ENCODE measurements around the gene SLC38A9.
A peak's percentile ranks its signal among the peaks of the same experiment; 100 is the strongest.

Gene SLC38A9

DNA sequence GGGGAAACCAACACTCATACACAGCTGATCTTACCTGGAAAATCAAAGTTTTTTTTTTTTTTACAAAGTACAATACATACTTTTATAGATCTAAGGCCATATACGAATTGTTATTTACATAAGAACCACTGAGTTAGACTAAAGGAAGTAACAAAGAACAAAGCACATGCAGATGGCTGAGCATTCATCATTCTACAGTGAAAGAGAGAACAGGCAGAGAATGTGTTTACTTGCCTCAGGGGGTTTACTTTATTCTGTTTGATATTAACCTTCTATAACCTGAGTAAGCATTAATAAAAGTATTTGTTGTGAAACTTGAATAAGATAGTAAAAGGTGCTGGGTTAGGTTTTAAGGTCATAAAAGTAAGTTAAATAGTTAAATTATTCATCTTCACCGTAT, 54.7 kb downstream of the SLC38A9 start:
- FAIRE-seq (no peak), DNase-seq (ENCODE audit: low spot score) (no peak)

GRCh38 chr5:55650386-55650785, 61.7 kb downstream of the SLC38A9 start:
- DNase-seq (ENCODE audit: low spot score) (no peak), FAIRE-seq (no peak)

- FAIRE-seq (no peak), DNase-seq (ENCODE audit: low spot score) (no peak)
Measured at GRCh38 chr5:55649963-55650362, 62.2 kb downstream of the SLC38A9 start.

DNA sequence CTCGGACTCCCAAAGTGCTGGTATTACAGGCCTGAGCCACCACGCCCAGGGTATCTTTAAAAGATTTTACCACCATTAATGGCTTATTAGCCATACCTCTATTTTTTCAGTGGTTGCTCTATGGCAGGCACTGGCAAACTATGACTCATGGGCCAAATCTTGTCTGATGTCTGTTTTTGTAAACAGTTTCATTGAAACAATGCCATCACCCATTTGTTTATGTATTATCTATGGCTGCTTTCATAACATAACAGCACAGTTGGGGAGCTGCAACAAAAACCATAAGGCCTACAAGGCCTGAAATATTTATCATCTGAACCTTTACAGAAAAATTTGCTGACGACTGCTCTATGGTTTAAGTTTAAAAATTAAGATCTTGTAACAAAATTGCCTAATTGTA, 66.8 kb downstream of the SLC38A9 start:
- FAIRE-seq (no peak), DNase-seq (ENCODE audit: low spot score) (no peak)

GRCh38 chr5:55638455-55638854, 73.7 kb downstream of the SLC38A9 start:
- no peak for FAIRE-seq
- no peak for DNase-seq (ENCODE audit: low spot score)

DNA sequence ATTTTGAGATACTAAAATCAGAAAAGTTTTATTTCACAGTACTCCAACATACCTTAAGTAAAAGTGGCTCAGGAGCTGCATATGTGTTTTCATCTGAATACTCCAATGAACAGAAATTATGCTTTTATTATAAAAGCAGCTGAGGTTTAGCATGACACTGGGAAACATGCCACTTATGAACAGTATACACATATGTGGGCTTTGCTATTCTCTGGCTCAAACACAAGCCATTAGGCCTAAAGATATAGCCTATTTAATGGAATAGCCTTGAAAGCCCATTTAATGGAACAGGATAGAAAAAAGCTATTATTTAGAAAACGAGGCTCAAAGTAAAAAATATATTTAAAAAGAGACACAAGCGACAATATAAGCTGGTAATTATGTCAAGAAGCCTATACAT, 74.1 kb downstream of the SLC38A9 start:
- no peak for FAIRE-seq

DNA sequence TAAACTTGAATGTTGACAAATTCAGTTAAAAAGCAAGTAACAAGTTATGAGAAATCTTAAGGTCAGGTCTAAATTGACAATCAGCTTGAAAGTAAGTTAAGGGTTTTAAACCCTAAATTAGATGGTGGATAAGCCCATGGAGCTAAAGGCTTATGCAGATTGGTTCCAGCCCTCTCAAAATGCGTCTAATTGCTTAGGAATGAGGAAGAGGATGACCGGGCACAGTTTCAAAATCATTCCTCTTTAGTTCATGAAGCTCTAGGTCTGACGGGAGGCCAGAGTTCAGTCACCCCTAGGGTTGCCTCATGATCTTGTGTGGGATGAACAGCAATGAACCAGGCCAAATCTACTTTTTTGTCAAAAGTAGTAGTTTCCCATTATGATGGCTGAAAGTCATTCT, 75.4 kb downstream of the SLC38A9 start:
- DNase-seq (ENCODE audit: low spot score) (no peak), FAIRE-seq (no peak)

More for the DNA sequence above, 74.1 kb downstream of the SLC38A9 start:
- DNase-seq (ENCODE audit: low spot score) = no peak

- no peak for DNase-seq (ENCODE audit: low spot score)
- FAIRE-seq = no peak
Measured at GRCh38 chr5:55636177-55636576, 75.9 kb downstream of the SLC38A9 start.

DNA sequence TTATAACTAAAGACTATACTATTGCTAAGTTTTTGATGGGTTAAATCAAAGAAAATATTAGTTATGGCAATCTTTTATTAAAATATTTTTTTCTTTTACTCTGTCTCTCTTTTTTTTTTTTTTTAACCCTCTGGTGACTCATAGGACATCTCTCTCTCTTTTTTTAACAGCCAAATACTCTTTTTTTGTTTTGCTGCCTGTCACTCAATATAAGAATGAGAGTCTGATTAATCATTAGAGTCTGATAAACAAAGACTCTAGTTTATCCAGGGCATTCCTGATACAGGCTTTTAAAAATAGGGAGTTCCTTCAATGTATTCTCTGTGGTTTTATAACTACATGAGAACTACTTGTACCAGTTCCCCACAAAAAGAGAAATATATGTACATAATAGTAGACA, 77.3 kb downstream of the SLC38A9 start:
- DNase-seq (ENCODE audit: low spot score) (no peak), FAIRE-seq (no peak)

DNA sequence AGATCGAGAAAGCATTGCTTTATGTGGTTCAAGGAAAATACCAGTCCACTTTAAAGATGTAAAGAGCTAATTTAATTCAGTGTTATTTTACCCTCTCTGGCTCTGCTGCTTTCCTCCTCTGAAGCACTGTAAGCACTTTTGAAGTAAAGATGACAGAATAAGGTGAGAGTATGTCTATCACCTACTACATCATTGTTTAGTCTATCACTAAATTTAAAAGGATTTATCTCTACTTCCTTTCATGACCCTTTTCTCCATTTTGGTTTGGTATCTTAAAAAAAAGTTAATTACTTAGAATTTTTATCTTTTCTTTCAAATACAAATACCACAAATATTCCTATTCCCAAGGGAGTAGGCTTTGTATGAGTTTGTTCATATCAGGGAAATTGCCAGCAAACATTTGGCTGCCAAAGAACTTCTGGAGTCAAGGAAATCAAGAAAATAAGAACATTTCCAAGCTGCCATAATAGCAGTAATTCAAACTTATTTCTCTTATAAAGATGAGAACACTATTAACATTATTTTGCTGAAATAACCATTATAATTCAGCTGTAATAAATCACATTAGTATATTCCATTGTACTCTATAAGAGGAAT, 77.8 kb downstream of the SLC38A9 start:
- no peak for FAIRE-seq
- DNase-seq (ENCODE audit: low spot score) = no peak

DNA sequence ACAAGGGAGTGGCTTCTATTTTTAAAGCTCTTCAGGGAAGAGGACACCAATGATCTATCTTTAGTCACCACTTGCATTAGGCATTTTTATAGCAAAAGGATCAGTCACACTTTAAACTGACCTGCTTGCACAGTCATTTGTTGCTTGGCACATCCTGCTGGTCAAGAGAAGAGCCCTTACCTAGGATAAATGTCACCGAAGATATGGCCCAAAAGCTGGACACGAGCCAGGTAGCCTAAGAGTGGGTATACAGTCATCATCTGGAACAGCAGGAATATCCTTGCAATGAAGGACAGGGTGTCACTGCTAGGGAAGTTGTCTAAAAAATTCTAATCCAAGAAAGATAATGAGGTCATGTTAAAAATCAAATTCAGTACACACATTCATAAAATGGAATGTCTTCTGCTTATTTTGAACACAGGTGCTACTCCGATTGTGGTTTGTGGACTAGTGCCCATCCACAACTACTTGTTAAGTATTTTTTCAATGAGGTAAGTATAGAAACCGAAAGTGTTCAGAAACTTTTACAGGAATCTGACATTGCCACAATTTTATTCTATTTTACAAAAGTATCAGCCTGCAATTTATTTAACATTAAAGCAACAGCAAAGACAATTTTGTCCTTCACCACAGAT, 78.4 kb downstream of the SLC38A9 start:
- FAIRE-seq (no peak), DNase-seq (ENCODE audit: low spot score) (peak; percentile 56)

DNA sequence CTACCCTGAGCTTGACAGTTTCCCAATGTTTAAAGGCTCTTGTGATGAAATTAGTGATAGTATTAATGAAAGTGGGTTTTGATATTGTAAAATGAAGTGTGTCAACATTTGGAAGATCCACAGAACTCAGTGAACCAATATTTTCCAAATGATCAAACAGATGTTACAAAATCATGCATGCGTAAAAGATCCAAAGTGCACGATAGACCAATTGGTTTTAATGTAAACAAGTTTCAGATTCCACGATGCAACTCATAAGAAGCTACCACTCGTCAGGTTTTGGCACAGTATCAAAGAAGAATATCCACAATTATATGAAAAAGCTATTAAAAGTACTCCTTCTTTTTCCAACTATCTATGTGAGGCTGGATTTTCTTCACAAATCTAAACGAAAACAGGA, 82.3 kb downstream of the SLC38A9 start:
- FAIRE-seq = no peak
- DNase-seq (ENCODE audit: low spot score) = no peak

GRCh38 chr5:55626790-55627189, 85.3 kb downstream of the SLC38A9 start:
- FAIRE-seq = no peak

DNA sequence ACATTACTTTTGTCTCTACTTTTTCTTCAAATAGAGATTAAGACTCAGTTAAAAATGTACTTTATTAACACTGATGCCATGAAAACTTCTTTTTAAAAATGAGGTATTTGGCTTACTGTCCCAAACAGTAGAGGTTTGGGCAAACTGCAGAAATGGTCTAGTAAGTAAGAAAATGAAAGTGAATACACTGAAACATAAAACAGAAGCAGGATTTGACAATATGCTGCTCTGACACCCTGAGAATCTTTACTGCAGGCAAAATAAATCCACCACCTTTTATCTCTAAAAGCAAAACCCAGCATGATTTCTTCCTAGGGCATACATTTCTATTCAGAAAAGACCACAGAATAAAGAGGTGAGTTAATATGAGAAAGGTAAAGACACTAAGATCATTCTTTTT, 86.2 kb downstream of the SLC38A9 start:
- no peak for DNase-seq (ENCODE audit: low spot score)

More at GRCh38 chr5:55626790-55627189, 85.3 kb downstream of the SLC38A9 start:
- no peak for DNase-seq (ENCODE audit: low spot score)

DNA sequence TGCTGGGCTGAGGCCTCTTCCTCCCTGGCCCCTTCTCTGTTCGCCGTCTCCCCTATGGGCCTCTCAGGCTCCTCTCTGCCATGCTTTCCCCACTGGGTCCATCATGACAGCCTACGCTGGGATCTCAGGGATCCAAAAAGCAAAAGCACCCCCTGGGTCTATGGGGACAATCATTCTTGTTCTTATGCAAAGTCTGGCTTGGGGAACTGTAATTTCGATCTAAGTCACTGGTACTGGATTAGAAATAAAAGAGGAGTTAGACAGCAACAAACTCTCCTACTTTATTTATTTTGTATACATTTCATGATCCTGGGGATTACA, 86.6 kb downstream of the SLC38A9 start:
- DNase-seq (ENCODE audit: low spot score) = no peak
- no peak for FAIRE-seq

More for the DNA sequence above, 86.2 kb downstream of the SLC38A9 start:
- no peak for FAIRE-seq

DNA sequence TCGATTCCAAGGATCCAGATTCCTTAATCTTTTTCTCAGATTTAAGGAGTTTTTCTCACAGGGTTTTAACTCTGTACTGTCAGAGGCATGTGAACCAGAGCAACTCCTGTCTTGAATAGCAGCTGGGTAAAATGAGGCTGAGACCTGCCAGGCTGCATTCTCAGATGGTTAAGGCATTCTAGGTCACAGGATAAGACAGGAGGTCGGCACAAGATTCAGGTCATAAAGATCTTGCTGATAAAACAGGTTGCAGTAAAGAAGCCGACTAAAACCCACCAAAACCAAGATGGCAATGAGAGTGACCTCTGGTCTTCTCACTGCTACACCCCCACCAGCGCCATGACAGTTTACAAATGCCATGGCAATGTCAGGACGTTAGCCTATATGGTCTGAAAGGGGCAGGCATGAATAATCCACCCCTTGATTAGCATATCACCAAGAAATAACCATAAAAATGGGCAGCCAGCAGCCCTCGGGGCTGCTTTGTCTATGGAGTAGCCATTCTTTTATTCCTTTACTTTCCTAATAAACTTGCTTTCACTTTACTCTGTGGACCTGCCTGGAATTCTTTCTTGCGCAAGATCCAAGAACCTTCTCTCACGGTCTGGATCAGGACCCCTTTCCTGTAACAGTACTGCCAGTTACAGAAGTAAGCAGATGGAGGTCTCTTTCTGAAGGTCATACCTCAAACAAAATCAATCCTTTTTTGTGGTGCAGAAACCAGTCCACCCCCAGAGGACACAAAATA, 87.1 kb downstream of the SLC38A9 start:
- FAIRE-seq = no peak
- no peak for DNase-seq (ENCODE audit: low spot score)

DNA sequence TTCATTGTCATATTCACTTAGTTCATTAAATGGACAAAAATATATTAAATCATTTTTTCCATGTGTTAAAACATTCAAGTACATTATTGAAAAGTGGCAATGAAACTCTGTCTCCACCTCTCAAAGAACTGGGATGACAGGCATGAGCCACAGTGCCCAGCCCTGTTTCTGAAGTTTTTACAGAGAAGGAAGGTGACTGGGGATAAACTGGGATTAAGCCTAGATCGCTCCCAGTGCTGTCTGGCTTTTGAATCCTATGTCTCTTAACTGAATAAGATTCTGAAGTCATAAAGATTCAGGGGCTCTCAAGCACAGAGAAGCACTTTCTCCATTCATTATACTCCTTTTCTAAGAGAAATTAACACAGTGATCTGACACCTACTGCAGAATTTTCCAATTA, 88.3 kb downstream of the SLC38A9 start:
- DNase-seq (ENCODE audit: low spot score) (no peak), FAIRE-seq (no peak)

- FAIRE-seq = no peak
- no peak for DNase-seq (ENCODE audit: low spot score)
Measured at GRCh38 chr5:55622460-55622859, 89.7 kb downstream of the SLC38A9 start.

GRCh38 chr5:55621229-55621628, 90.9 kb downstream of the SLC38A9 start:
- DNase-seq (ENCODE audit: low spot score) (no peak), FAIRE-seq (no peak)

DNA sequence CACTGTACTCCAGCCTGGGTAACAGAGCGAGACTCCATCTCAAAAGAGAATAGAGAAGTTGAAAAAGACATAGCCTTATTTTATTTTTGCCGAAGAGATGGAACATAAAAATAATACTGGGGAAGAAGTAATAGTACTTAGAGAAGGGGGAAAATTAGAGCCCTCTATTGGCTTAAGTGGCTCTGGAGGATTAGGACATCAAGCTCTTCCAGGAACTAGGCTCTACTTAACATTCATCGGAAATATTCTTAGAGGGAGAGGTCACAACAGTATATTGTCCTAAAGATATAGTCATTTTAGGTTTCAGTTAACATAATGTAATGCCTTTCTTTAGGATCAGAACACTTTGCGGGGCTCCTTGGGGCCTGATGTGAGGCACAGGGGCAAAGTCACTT, 91.4 kb downstream of the SLC38A9 start:
- no peak for FAIRE-seq
- DNase-seq (ENCODE audit: low spot score) = no peak

DNA sequence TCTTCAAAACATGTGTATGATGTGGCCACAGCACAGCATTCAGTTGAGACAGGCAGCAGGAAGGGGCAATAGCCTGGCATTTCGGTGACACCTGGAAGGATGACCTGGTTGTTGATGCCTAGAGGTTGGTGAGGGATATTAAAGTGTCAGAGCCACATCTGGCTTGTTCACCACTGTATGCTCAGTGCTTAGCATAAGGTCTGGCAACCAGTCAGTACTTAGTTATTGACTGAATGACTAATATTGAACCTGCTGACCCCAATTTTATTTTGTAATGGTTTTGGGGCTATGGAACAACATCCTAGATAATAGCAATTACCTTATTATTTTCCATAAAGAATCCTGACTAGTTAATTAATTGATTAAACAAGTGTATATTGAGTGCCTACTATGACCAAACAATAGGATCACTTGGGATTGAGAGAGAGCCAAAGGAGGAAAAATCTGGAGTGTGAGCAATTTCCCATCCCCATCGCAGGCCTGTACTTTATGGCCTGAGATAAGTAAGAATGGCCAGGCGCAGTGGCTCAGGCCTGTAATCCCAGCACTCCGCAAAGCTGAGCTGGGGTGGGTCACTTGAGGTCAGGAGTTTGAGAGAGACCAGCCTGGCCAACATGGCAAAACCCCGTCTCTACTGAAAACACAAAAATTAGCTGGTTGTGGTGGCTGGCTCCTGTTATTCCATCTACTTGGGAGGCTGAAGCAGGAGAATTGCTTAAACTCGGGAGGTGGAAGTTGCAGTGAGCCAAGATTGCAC, 91.9 kb downstream of the SLC38A9 start:
- FAIRE-seq = no peak
- DNase-seq (ENCODE audit: low spot score) = no peak

GRCh38 chr5:55618318-55618717, 93.8 kb downstream of the SLC38A9 start:
- DNase-seq (ENCODE audit: low spot score) (no peak), FAIRE-seq (no peak)

All from RCC 7860 (cell line).